Subcutaneous adipose tissue (tissue), 4 donors: ENCODE results near the gene VAPA. TPM values are rescaled to one million over a fixed set of nuclear protein-coding genes. Genes with fewer than 3 reads are reported as not detected.

Source experiments
- CTCF ChIP-seq: fragments of 450-650 bp; IDR thresholded peaks from one replicate; pipeline ENCODE4 v1.5.1; 2016; ENCODE audit warnings: low read depth, mild to moderate bottlenecking, control low read depth, antibody characterized with exemption, moderate library complexity
- total RNA-seq, 4 donors: library from RNA; depleted of rRNA; stranded (reverse); fragments of >200 nt; gene quantifications; one replicate each; pipeline ENCODE4 v1.1.0, GENCODE V29; 2016

The VAPA gene
- total RNA-seq, 4 donors from 2014 or later, result 176 to 282 (median 249) TPM

GRCh38 chr18:9890196-9890595, 23.6 kb upstream of the VAPA start:
- no peak for TF ChIP-seq CTCF

GRCh38 chr18:9890957-9891356, 22.9 kb upstream of the VAPA start:
- no peak for TF ChIP-seq CTCF

- no peak for TF ChIP-seq CTCF
Observed at GRCh38 chr18:9894454-9895068, 19.3 kb upstream of the VAPA start.

GRCh38 chr18:9897129-9897528, 16.7 kb upstream of the VAPA start:
- no peak for TF ChIP-seq CTCF

- TF ChIP-seq CTCF, result no peak
Observed at GRCh38 chr18:9898792-9899549, 14.8 kb upstream of the VAPA start.

GRCh38 chr18:9900699-9901098, 13.1 kb upstream of the VAPA start:
- TF ChIP-seq CTCF, result no peak

GRCh38 chr18:9901377-9901776, 12.4 kb upstream of the VAPA start:
- TF ChIP-seq CTCF, result no peak
